IMR-90 (cell line): ENCODE results near the gene AFAP1L1. TPM values are rescaled to one million over a fixed set of nuclear protein-coding genes. Genes with fewer than 3 reads are reported as not detected.
A peak's percentile ranks its signal among the peaks of the same experiment; 100 is the strongest.

Experiments used
- ATAC-seq: fragments of 200-7000 bp; cut with Tn5 transposase; 2 replicates; pipeline ENCODE4 v1.9.1; 2020; ENCODE audit warnings: low read depth, mild to moderate bottlenecking, moderate library complexity
- BruUV-seq: library from RNA; stranded (reverse); fragments of 400-500 nt; replicated peaks from 2 replicates; lab custom pipeline; 2021; lab: Mats Ljungman, UMichigan
- CTCF ChIA-PET: fragments of 300-600 bp; formaldehyde crosslinking; extraction: SDS; loops from one replicate; lab custom pipeline; 2021; ENCODE audit warnings: antibody characterized with exemption; lab: Yijun Ruan, JAX
- POLR2A ChIA-PET: fragments of 300-600 bp; sonication (Branson Sonifier 250); formaldehyde crosslinking; loops from one replicate; lab custom pipeline; 2022; ENCODE audit warnings: antibody characterized with exemption; ENCODE audit not compliant: unreplicated experiment; lab: Charles Lee
- DNase-seq: peaks from one replicate; pipeline ENCODE4 v3.0.0; 2013
- H2AFZ ChIP-seq: replicated peaks from 2 replicates; pipeline ENCODE3; 2013; ENCODE audit warnings: low read length, mild to moderate bottlenecking; ENCODE audit not compliant: poor library complexity
- H2AK5ac ChIP-seq: 2 replicates; pipeline ENCODE4 v1.6.1; 2013; ENCODE audit warnings: low read depth, low read length, inconsistent platforms
- H2AK9ac ChIP-seq: replicated peaks from 2 replicates; pipeline ENCODE3; 2013; ENCODE audit warnings: mild to moderate bottlenecking, low read depth, low read length, moderate library complexity; ENCODE audit not compliant: poor library complexity
- H2BK120ac ChIP-seq: 2 replicates; pipeline ENCODE4 v1.6.1; 2013; ENCODE audit warnings: low read depth, low read length, inconsistent platforms
- H2BK15ac ChIP-seq: 3 replicates; pipeline ENCODE4 v1.6.1; 2013; ENCODE audit warnings: low read depth, low read length, inconsistent platforms
- H2BK20ac ChIP-seq: 2 replicates; pipeline ENCODE4 v1.6.1; 2013; ENCODE audit warnings: low read depth, mild to moderate bottlenecking, inconsistent platforms, low read length, moderate library complexity
- H2BK5ac ChIP-seq: 2 replicates; pipeline ENCODE4 v1.6.1; 2013; ENCODE audit warnings: mild to moderate bottlenecking, low read depth, low read length, inconsistent platforms; ENCODE audit not compliant: poor library complexity, severe bottlenecking
- H3K14ac ChIP-seq: replicated peaks from 2 replicates; pipeline ENCODE4 v1.6.1; 2013; ENCODE audit warnings: low read depth, low read length, inconsistent platforms
- H3K18ac ChIP-seq: 2 replicates; pipeline ENCODE4 v1.6.1; 2013; ENCODE audit warnings: low read depth, low read length, control low read depth
- H3K23ac ChIP-seq: 2 replicates; pipeline ENCODE4 v1.6.1; 2013; ENCODE audit warnings: low read depth, low read length, inconsistent platforms
- H3K27ac ChIP-seq: 2 replicates; pipeline ENCODE4 v1.5.1; 2013; ENCODE audit warnings: mild to moderate bottlenecking, control low read depth, low read length; ENCODE audit not compliant: insufficient read depth
- H3K27me3 ChIP-seq: 2 replicates; pipeline ENCODE4 v1.6.1; 2013; ENCODE audit warnings: low read length; ENCODE audit not compliant: control insufficient read depth, insufficient read depth
- H3K36me3 ChIP-seq: 2 replicates; pipeline ENCODE4 v1.6.1; 2013; ENCODE audit warnings: low read length, mixed read lengths; ENCODE audit not compliant: control insufficient read depth, insufficient read depth
- H3K4ac ChIP-seq: 2 replicates; pipeline ENCODE4 v1.6.1; 2013; ENCODE audit warnings: low read depth, low read length, inconsistent platforms
- H3K4me1 ChIP-seq: 2 replicates; pipeline ENCODE4 v1.6.1; 2013; ENCODE audit warnings: low read length, mixed read lengths; ENCODE audit not compliant: control insufficient read depth, insufficient read depth
- H3K4me2 ChIP-seq: 2 replicates; pipeline ENCODE4 v1.6.1; 2013; ENCODE audit warnings: low read depth, mild to moderate bottlenecking, control low read depth, low read length, moderate library complexity
- H3K4me3 ChIP-seq: 2 replicates; pipeline ENCODE4 v1.5.1; 2013; ENCODE audit warnings: low read depth, mild to moderate bottlenecking, control low read depth, low read length, moderate library complexity; ENCODE audit not compliant: insufficient read depth
- H3K56ac ChIP-seq: 2 replicates; pipeline ENCODE4 v1.6.1; 2013; ENCODE audit warnings: low read length, inconsistent platforms; ENCODE audit not compliant: insufficient read depth; ENCODE audit errors: extremely low read depth
- H3K79me1 ChIP-seq, 2 experiments: 2 replicates each; pipeline ENCODE4 v1.6.1; 2013; ENCODE audit warnings: low read length in 2 of 2, inconsistent platforms in 1 of 2, low read depth in 1 of 2
- H3K9ac ChIP-seq: 2 replicates; pipeline ENCODE4 v1.6.1; 2013; ENCODE audit warnings: low read depth, low read length, control low read depth
- H3K9me1 ChIP-seq: 2 replicates; pipeline ENCODE4 v1.6.1; 2013; ENCODE audit warnings: low read length, inconsistent platforms; ENCODE audit not compliant: insufficient read depth
- H3K9me3 ChIP-seq: 2 replicates; pipeline ENCODE4 v1.6.1; 2013; ENCODE audit warnings: low read length; ENCODE audit not compliant: control insufficient read depth, insufficient read depth
- H4K20me1 ChIP-seq: 2 replicates; pipeline ENCODE4 v1.6.1; 2013; ENCODE audit warnings: low read length, inconsistent platforms; ENCODE audit not compliant: insufficient read depth
- H4K5ac ChIP-seq: 2 replicates; pipeline ENCODE4 v1.6.1; 2013; ENCODE audit warnings: mild to moderate bottlenecking, low read depth, low read length, control low read depth
- H4K8ac ChIP-seq, 2 experiments: 2 replicates each; pipeline ENCODE4 v1.6.1; 2013; ENCODE audit warnings: low read depth in 2 of 2, low read length in 2 of 2, control low read depth in 1 of 2, inconsistent platforms in 1 of 2
- H4K91ac ChIP-seq: 2 replicates; pipeline ENCODE4 v1.6.1; 2013; ENCODE audit warnings: low read depth, low read length, inconsistent platforms; ENCODE audit not compliant: insufficient read depth
- BHLHE40 ChIP-seq: fragments of 150-350 bp; IDR thresholded peaks from 2 replicates; pipeline ENCODE4 v1.6.1; 2016; ENCODE audit warnings: mild to moderate bottlenecking, low read depth, low read length
- CEBPB ChIP-seq: IDR thresholded peaks from 2 replicates; pipeline ENCODE4 v1.6.1; 2012; ENCODE audit warnings: low read depth, low read length, improper control_type of control experiment
- CHD1 ChIP-seq: IDR thresholded peaks from 2 replicates; pipeline ENCODE4 v1.6.1; 2012; ENCODE audit warnings: low read depth, low read length, improper control_type of control experiment
- CTCF ChIP-seq: conservative IDR thresholded peaks from 2 replicates; pipeline ENCODE4 v1.5.1; 2012; ENCODE audit warnings: mild to moderate bottlenecking, low read depth, low read length, improper control_type of control experiment
- ELK1 ChIP-seq: fragments of 150-350 bp; IDR thresholded peaks from 2 replicates; pipeline ENCODE4 v1.6.1; 2016; ENCODE audit warnings: low read depth, mild to moderate bottlenecking, low read length, moderate library complexity, borderline replicate concordance
- FOS ChIP-seq: fragments of 150-350 bp; IDR thresholded peaks from 2 replicates; pipeline ENCODE4 v1.6.1; 2016; ENCODE audit warnings: low read depth, low read length
- MAFK ChIP-seq: IDR thresholded peaks from 2 replicates; pipeline ENCODE4 v1.6.1; 2012; ENCODE audit warnings: low read depth, low read length, improper control_type of control experiment
- MAZ ChIP-seq: IDR thresholded peaks from 2 replicates; pipeline ENCODE4 v1.6.1; 2012; ENCODE audit warnings: low read depth, mild to moderate bottlenecking, low read length, improper control_type of control experiment, moderate library complexity, borderline replicate concordance
- MXI1 ChIP-seq: IDR thresholded peaks from 2 replicates; pipeline ENCODE4 v1.6.1; 2012; ENCODE audit warnings: low read depth, mild to moderate bottlenecking, low read length, moderate library complexity, borderline replicate concordance
- NFE2L2 ChIP-seq: fragments of 150-350 bp; IDR thresholded peaks from 2 replicates; pipeline ENCODE4 v1.6.1; 2016; ENCODE audit warnings: low read depth, mild to moderate bottlenecking, low read length
- POLR2A ChIP-seq: IDR thresholded peaks from 2 replicates; pipeline ENCODE4 v1.6.1; 2012; ENCODE audit warnings: mild to moderate bottlenecking, low read depth, low read length
- RAD21 ChIP-seq: IDR thresholded peaks from 2 replicates; pipeline ENCODE4 v1.6.1; 2012; ENCODE audit warnings: low read length, improper control_type of control experiment
- RCOR1 ChIP-seq: IDR thresholded peaks from 2 replicates; pipeline ENCODE4 v1.6.1; 2012; ENCODE audit warnings: mild to moderate bottlenecking, low read length, improper control_type of control experiment; ENCODE audit not compliant: insufficient replicate concordance
- RFX5 ChIP-seq: IDR thresholded peaks from 2 replicates; pipeline ENCODE4 v1.8.0; 2012; ENCODE audit warnings: low read depth, mild to moderate bottlenecking, low read length, moderate library complexity
- SMC3 ChIP-seq: fragments of 150-350 bp; IDR thresholded peaks from 2 replicates; pipeline ENCODE4 v1.6.1; 2016; ENCODE audit warnings: low read depth, mild to moderate bottlenecking, antibody characterized with exemption, low read length, moderate library complexity
- USF2 ChIP-seq: fragments of 150-350 bp; IDR thresholded peaks from 2 replicates; pipeline ENCODE4 v1.6.1; 2017; ENCODE audit warnings: mild to moderate bottlenecking, antibody characterized with exemption, low read length, low read depth
- WGBS, 2 experiments: methylation state at CpG; one replicate each; pipeline versions ENCODE4 v1.1.5 to v1.1.7; 2013; ENCODE audit warnings: missing lambda C conversion rate in 2 of 2; ENCODE audit not compliant: insufficient read length in 1 of 2; ENCODE audit errors: extremely low coverage in 2 of 2; 5-methylcytosine and 5-hydroxymethylcytosine counted together
- dilution Hi-C: fragments of 300-500 bp; cut with HindIII; formaldehyde crosslinking; loops from one replicate; pipeline ENCODE4 v1.14.3; 2018; ENCODE audit warnings: low sequenced_read_pairs; ENCODE audit not compliant: unreplicated experiment
- in situ Hi-C: fragments of 300-500 bp; cut with MboI; formaldehyde crosslinking; loops from 3 replicates; pipeline ENCODE4 v1.14.3; 2019; ENCODE audit warnings: low sequenced_read_pairs, inconsistent platforms, mixed read lengths
- intact Hi-C: fragments of 100-400 bp; cut with micrococcal nuclease; formaldehyde crosslinking; loops from 2 replicates; pipeline ENCODE4 v1.10.0; 2022
- polyA plus RNA-seq, 3 experiments: library from polyadenylated mRNA; depleted of rRNA; stranded (reverse); fragments of >200 nt; gene quantifications; 2 replicates each; pipeline ENCODE4 v1.2.3, GENCODE V29; 2012; ENCODE audit warnings: low replicate concordance in 1 of 3
- total RNA-seq: library from RNA; depleted of rRNA; stranded (reverse); fragments of >200 nt; gene quantifications from 2 replicates; pipeline ENCODE4 v1.2.3, GENCODE V29; 2012

AFAP1L1 gene
- total and polyA plus RNA-seq, 2 of the 4 experiments (the other 2 are of a cell fraction): 3.3 to 5.7 TPM

GRCh38 chr5:149273237-149273636 lies 1.6 kb downstream of the AFAP1L1 start:
- Histone ChIP-seq H2BK20ac (no peak overlapping the region), H3K27me3 (no peaks in the 10 kb centered on the region; the same call in 1 of the 2 replicates), H3K27ac (no peak overlapping the region), H4K20me1 (no peaks in the 10 kb centered on the region), H3K9me1 (peaks cover 2% of the 10 kb centered on the region; the same call in 1 of the 2 replicates), H4K5ac (no peak overlapping the region), H3K23ac (peak overlapping the region; percentile 36), H4K8ac (no peak overlapping the region), H3K56ac (no peak overlapping the region), H2AK9ac (no peak overlapping the region), H2BK120ac (no peak overlapping the region), H3K14ac (no peak overlapping the region), H3K79me1 (peaks cover 6 to 15% of the 10 kb centered on the region in 2 experiments), H3K4me2 (no peak overlapping the region), H2BK15ac (no peak overlapping the region), H2AK5ac (peak overlapping the region; percentile 32; the same call in 1 of the 2 replicates), H3K4ac (no peak overlapping the region), H3K18ac (no peak overlapping the region), H2AFZ (no peak overlapping the region), H4K91ac (no peak overlapping the region), H2BK5ac (no peak overlapping the region), H3K9ac (no peak overlapping the region), H3K9me3 (peaks cover 2% of the 10 kb centered on the region; the same call in 1 of the 2 replicates), H3K4me3 (no peak overlapping the region), H3K4me1 (peaks cover 4% of the 10 kb centered on the region), H3K36me3 (no peaks in the 10 kb centered on the region)
- dilution Hi-C loops: no loop called here
- POLR2A ChIA-PET: no interaction called here
- TF ChIP-seq MXI1 (no peak), MAZ (no peak), NFE2L2 (no peak), POLR2A (no peak), CTCF (no peak), SMC3 (no peak), ELK1 (no peak), RCOR1 (no peak), CEBPB (no peak), BHLHE40 (no peak), RAD21 (no peak), MAFK (no peak), USF2 (no peak), RFX5 (no peak), CHD1 (no peak), FOS (no peak)
- no CpG with 5 or more reads among the region's 5 CpGs for WGBS, 2 experiments
- in situ Hi-C loops: no loop called here
- CTCF ChIA-PET: no interaction called here
- intact Hi-C loops: loop anchor here (5.0 kb wide), 1 partner anchor 289 kb away; no protein-coding TSS in a partner anchor
- no TSS peak for BruUV-seq
- ATAC-seq: no peak
- no peak for DNase-seq
